Transverse colon (tissue), 4 donors: ENCODE results near the gene MYPN. TPM values are rescaled to one million over a fixed set of nuclear protein-coding genes. Genes with fewer than 3 reads are reported as not detected.
A peak's percentile ranks its signal among the peaks of the same experiment; 100 is the strongest.

Experiments used
- DNase-seq: peaks from one replicate; pipeline ENCODE4 v3.0.0-alpha.2; 2019
- H3K27ac ChIP-seq, 4 donors: fragments of 200-600 bp; sonication (generic); 2 replicates each; pipeline ENCODE4 v1.5.1; 2016 to 2018; ENCODE audit warnings: inconsistent platforms in 4 of 4
- H3K27me3 ChIP-seq: fragments of 200-600 bp; sonication (generic); 2 replicates; pipeline ENCODE4 v1.5.1; 2017; ENCODE audit warnings: inconsistent platforms
- H3K36me3 ChIP-seq, 4 donors: fragments of 200-600 bp; sonication (generic); 2 replicates each; pipeline ENCODE4 v1.5.1; 2017 to 2019; ENCODE audit warnings: inconsistent platforms in 4 of 4
- H3K4me1 ChIP-seq, 4 donors: fragments of 200-600 bp; sonication (generic); 2 replicates each; pipeline ENCODE4 v1.5.1; 2017 to 2020; ENCODE audit warnings: inconsistent platforms in 4 of 4
- H3K4me3 ChIP-seq, 4 donors: fragments of 200-600 bp; sonication (generic); 1 replicate in 1 of 4; 2 replicates in 3 of 4; pipeline versions ENCODE4 v1.5.1 to v1.6.1; 2017 to 2019; ENCODE audit warnings: inconsistent platforms in 4 of 4
- H3K9me3 ChIP-seq, 2 donors: fragments of 200-600 bp; sonication (generic); 2 replicates each; pipeline ENCODE4 v1.5.1; 2017 to 2019; ENCODE audit warnings: inconsistent platforms in 2 of 2
- CTCF ChIP-seq, 5 experiments: fragments of 200-600 bp in 3 of 5; fragments of 450-650 bp in 2 of 5; sonication (generic) in 3 of 5; IDR thresholded peaks; 1 replicate in 2 of 5; 2 replicates in 3 of 5; pipeline ENCODE4 v1.5.1; 2016 to 2017; ENCODE audit warnings: antibody characterized with exemption in 5 of 5, inconsistent platforms in 3 of 5, mild to moderate bottlenecking in 2 of 5, moderate library complexity in 1 of 5
- EP300 ChIP-seq: sonication (generic); formaldehyde crosslinking; IDR thresholded peaks from one replicate; pipeline ENCODE4 v1.6.1; 2017; ENCODE audit warnings: antibody characterized with exemption, low read depth
- POLR2A ChIP-seq: fragments of 450-650 bp; IDR thresholded peaks from one replicate; pipeline ENCODE4 v1.6.1; 2016; ENCODE audit warnings: antibody characterized with exemption, mild to moderate bottlenecking, moderate library complexity
- POLR2AphosphoS5 ChIP-seq, 3 donors: sonication (generic); formaldehyde crosslinking; IDR thresholded peaks; one replicate each; pipeline ENCODE4 v1.6.1; 2016; ENCODE audit warnings: antibody characterized with exemption in 3 of 3
- WGBS, 2 donors: methylation state at CpG; one replicate each; pipeline ENCODE4 v1.1.5; 2018; ENCODE audit warnings: low coverage in 1 of 2; 5-methylcytosine and 5-hydroxymethylcytosine counted together
- in situ Hi-C, 4 donors: fragments of 200-750 bp; cut with MboI; loops; one replicate each; pipeline versions ENCODE4 v1.15.0 to v1.15.1; 2017; ENCODE audit warnings: low sequenced_read_pairs in 3 of 4, low pct_ligation_motif_present in 1 of 4, low pct_unique_long_range_greater_than_20kb in 1 of 4
- intact Hi-C: fragments of 100-400 bp; cut with DNase I; formaldehyde crosslinking; loops from one replicate; pipeline ENCODE4 v1.15.1; 2023; ENCODE audit warnings: low total_unique reads
- total RNA-seq, 4 donors: library from RNA; depleted of rRNA; stranded (reverse); fragments of >200 nt; gene quantifications; one replicate each; pipeline ENCODE4 v1.1.0, GENCODE V29; 2016

MYPN gene
- total RNA-seq, 4 donors from 2014 or later, result 0.27 to 1.5 (median 0.79) TPM; not detected in 1

GRCh38 chr10:68231106-68231816 is 122.0 kb downstream of the MYPN start:
- DNase-seq, result peak; percentile 67
- Histone ChIP-seq H3K27ac (peak overlapping the region; percentile 69 to 85 (median 78)), H3K9me3 (no peaks in the 10 kb centered on the region), H3K4me3 (peak overlapping the region; percentile 51 to 68 (median 56)), H3K4me1 (peaks cover 5 to 12% (median 7%) of the 10 kb centered on the region in 4 donors), H3K27me3 (peaks cover 6% of the 10 kb centered on the region), H3K36me3 (no peaks in the 10 kb centered on the region)
- 0% methylated on average over 3 to 55 of the region's 81 CpGs for WGBS, 2 donors
- TF ChIP-seq POLR2AphosphoS5 (IDR thresholded peaks at IDR 0.05) (peak in 1 of 3 donors; percentile 15), EP300 (no peak), POLR2A (peak; percentile 21), CTCF (IDR thresholded peaks at IDR 0.05) (peak in 1 of 5 experiments; percentile 13)
- intact Hi-C loops, result no loop called here
- in situ Hi-C loops, result no loop called here

- no peaks in the 10 kb centered on the region for H3K9me3 ChIP-seq
- in situ Hi-C loops (no loop called here), intact Hi-C loops (no loop called here)
- TF ChIP-seq EP300, result no peak
- TF ChIP-seq POLR2AphosphoS5 (IDR thresholded peaks at IDR 0.05), result no peak
- no peak for TF ChIP-seq POLR2A
- no peak for TF ChIP-seq CTCF (IDR thresholded peaks at IDR 0.05)
- H3K27ac ChIP-seq, result peak within 1 kb of the TSS; percentile 69 to 85 (median 78)
- peak within 1 kb of the TSS; percentile 51 to 68 (median 56) for H3K4me3 ChIP-seq
- peaks cover 5 to 12% (median 7%) of the 10 kb centered on the region in 4 donors for H3K4me1 ChIP-seq
- 54 to 56% methylated on average over 5 to 13 of the region's 13 CpGs for WGBS, 2 donors
- DNase-seq, result peak; percentile 8
- no peaks in the 10 kb centered on the region for H3K36me3 ChIP-seq
- peaks cover 6% of the 10 kb centered on the region for H3K27me3 ChIP-seq
Measured at GRCh38 chr10:68231817-68232251, 122.5 kb downstream of the MYPN start, which contains the start of gene ATOH7. TSS of gene ATOH7 (minus strand) at chr10:68232113. CDS start at chr10:68231677, 436 bp downstream.

DNA sequence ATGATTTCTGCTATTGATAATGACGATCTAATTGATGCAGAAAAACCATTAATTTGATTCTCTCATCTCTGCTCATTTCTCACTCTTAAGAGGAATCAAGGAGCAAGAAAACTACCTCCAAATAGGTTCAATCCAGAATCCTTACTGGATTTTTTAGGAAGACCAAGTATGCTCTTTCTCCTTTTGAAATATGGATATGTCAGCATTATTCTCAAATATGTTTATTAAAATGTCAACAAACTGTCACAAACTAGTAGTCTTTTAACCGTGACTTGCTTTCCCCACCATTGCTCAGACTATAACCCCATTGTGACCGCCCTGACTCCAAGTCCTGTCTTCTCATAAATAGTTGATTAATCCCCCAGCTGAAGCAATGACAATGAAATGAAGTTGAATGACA is 123.8 kb downstream of the MYPN start:
- WGBS, 2 donors, result 85 to 88% methylated on average over 3 of the region's 3 CpGs
- H3K9me3 ChIP-seq, result no peaks in the 10 kb centered on the region
- intact Hi-C loops (no loop called here), in situ Hi-C loops (no loop called here)
- H3K27ac ChIP-seq, result no peak overlapping the region
- TF ChIP-seq POLR2A (no peak), EP300 (no peak), CTCF (IDR thresholded peaks at IDR 0.05) (no peak), POLR2AphosphoS5 (IDR thresholded peaks at IDR 0.05) (no peak)
- H3K4me3 ChIP-seq, result no peak overlapping the region
- H3K4me1 ChIP-seq, result peaks cover 5 to 12% (median 7%) of the 10 kb centered on the region in 4 donors
- peaks cover 6% of the 10 kb centered on the region for H3K27me3 ChIP-seq
- DNase-seq, result no peak
- H3K36me3 ChIP-seq, result no peaks in the 10 kb centered on the region

- Histone ChIP-seq H3K4me3 (no peak overlapping the region), H3K4me1 (peaks cover 5 to 12% (median 7%) of the 10 kb centered on the region in 4 donors), H3K27ac (no peak overlapping the region), H3K27me3 (peaks cover 6% of the 10 kb centered on the region), H3K9me3 (no peaks in the 10 kb centered on the region), H3K36me3 (no peaks in the 10 kb centered on the region)
- no peak for TF ChIP-seq CTCF (IDR thresholded peaks at IDR 0.05)
- no peak for TF ChIP-seq POLR2AphosphoS5 (IDR thresholded peaks at IDR 0.05)
- no peak for TF ChIP-seq EP300
- no peak for TF ChIP-seq POLR2A
- 73 to 88% methylated on average over 2 of the region's 2 CpGs for WGBS, 2 donors
- in situ Hi-C loops (no loop called here), intact Hi-C loops (no loop called here)
- no peak for DNase-seq
Measured at GRCh38 chr10:68235111-68235510, 125.8 kb downstream of the MYPN start.
